HG02981 (cell line): ENCODE results near the gene MRGPRD.
"Not testable (repeated sequence)": the region's sequence is repeated elsewhere in the genome, so short reads cannot be mapped to it uniquely, and the experiment has no call there.

Experiments
- ATAC-seq: cut with Tn5 transposase; IDR thresholded peaks from one replicate; pipeline ENCODE4 v1.9.1; 2021; ENCODE audit warnings: mild to moderate bottlenecking, moderate library complexity; ENCODE audit not compliant: unreplicated experiment

MRGPRD gene

GRCh38 chr11:69006816-69007215 lies 26.0 kb upstream of the MRGPRD start:
- no peak for ATAC-seq

DNA sequence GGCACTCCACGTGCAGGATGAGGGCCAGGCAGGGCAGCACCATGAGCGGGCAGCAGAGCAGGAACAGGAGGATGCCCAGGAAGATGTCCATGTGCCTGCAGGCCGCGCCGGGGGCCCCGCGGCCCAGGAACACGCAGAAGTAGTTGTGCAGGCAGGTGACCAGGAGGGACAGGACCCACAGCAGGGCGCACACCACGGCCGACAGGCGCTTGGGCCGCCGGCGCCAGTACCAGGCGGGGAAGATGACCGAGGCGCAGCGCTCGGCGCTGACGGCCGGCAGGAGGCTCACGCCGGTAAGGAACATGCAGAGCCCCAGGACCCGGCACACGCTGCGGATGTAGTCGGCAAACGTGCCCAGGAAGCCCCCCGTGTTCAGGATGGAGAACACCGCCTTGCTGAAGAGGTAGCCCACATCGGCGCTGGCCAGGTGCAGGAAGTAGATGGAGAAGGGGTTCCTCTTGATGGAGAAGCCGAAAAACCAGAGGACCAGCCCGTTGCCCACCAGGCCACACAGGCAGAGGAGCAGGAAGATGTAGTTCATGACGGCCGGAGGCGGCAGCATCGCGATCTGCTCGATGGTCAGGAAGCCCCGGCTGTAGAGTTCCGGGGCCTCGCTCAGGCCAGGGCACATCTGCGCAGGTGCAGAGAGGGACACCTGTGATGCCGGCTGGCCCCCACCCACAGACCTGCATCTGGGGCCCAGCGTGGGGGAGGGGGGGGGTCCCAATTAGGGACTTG lies 25.0 kb upstream of the MRGPRD start:
- ATAC-seq: no peak

DNA sequence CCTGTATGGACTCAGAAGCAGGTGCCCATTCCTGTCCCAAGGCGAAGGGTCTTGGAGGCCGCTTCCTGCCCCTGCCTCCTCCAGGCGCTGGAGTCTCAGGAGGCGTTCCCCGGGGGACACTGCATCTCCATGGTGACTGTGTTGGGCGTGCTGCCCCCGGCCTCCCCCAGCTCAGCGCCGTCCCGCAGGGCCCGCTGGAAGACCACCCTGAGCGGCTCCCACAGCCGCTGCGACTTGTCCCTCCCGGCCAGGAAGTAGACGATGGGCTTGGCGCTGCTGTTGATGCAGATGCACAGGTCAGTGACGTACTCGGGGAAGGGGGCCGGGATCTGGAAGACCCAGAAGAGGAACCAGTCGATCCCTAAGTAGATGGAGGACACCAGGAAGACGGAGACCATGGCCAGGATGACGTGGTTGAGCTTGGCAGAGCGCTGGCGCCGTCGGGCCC lies 24.4 kb upstream of the MRGPRD start:
- ATAC-seq: no peak

DNA sequence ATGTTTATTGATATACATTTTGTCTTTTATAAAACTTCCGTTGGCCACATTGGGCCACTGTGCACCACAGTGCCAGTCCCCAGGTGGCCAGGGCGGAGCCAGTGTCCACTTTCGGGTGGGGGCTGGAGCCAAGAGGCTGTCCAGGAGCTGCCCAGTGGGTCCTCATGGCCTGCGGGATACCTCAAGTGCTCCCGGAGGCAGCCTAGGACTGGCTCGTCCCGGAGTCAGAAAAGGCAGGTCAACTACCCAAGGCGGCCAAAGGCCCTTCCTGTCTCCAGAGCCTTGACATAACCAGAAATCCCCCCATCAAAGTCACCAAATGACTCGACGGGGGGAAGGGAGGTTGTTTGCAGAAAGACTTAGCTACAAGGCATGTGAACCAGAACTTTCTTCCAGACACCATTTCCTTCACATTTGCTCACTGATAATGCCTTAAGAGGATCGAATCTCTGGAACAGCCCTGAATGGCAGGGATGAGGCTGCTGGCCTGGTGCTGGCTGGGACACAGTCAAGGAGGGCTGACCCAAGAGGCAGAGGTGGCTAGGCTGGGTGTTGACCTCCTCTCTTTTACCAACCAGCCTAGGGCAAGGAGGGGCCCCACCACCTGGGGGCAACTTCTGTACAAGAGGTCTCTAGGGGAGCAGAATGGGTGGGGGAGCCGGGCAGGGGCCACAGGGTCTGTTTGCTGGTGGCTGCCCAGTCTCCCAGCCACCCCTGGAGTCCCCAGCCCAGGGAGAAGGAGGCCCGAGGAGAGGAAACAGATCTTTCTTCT lies 23.8 kb upstream of the MRGPRD start:
- ATAC-seq: no peak

DNA sequence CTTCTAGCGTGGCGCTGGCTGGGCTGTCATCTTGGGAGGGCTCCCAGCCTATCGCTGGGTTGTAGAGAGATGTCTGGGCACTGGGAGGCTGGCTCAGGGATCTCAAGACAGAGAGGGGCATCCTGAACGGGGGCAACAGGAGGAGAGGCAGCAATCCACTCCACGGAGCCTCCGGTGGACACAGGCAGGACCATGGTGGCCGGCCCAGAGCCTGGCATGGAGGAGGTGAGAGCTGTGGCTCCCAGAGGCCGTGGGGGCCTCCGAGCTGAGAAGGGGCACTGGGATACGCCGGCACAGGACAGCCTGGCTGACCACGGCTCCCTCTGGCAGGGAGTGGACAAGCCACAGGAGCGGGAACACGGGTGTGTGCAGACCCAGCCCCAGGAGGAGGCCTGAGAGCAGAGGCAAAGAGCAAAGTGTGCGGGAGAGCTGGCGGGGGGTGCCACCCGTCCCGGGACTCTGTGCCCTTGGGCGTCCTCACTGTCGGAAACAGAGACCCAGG lies 23.1 kb upstream of the MRGPRD start:
- ATAC-seq: no peak

- no peak for ATAC-seq
Observed at GRCh38 chr11:69003301-69003865, 22.6 kb upstream of the MRGPRD start.

DNA sequence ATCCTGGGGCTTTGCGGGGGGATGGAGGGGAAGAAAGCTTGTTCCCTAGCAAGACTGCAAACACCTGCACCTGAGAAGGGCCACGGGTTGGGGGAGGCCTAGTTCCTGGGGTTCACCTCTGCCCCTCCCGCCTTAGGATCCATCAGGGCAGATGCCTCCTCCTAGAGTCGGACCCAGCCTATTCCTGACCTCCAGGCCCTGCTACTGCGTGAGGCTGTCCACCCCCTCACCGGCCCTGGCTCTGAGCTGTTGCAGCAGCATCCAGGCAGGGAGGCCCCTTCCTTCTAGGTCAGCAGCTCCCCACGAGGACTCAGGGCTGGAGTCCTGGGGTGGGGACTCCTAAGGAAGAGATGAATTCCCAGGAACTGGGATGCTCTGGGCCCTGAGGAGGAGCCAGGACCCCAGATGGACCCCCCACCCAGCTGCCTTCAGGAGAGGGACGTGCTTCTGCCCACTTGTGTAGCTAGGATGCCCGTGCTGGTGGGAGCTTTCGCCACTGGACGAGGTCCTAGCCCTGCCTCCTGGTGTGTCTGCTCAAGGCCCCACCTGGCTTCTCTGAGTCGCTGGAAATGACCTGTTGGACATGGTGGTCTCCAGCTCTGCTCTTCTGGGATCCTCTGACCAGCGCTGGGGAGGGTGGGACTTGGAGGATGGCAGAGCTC lies 21.9 kb upstream of the MRGPRD start:
- no peak for ATAC-seq

- ATAC-seq: no peak
Observed at GRCh38 chr11:69002110-69002569, 21.4 kb upstream of the MRGPRD start.

- ATAC-seq: no peak
Observed at GRCh38 chr11:69001243-69002081, 20.7 kb upstream of the MRGPRD start.

DNA sequence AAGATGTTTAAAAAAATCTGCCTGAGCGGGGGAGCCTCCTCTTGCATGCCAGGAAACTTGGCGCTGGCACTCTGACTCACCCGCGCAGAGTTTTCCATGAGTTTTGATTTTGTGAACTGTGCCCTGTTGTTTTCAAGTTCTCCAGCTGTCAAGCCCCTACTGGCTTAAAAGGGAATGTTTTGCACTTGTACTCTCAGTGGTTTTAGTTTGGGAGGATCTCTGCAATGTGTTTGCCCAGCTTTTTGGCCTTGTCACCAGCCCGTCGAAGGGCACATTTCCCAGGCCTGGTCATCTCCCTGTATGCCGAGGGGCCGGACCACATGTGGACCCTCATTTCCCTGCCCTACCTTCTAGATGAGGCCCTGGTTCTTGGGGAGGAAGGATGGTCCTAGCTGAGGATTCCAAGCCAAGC lies 20.1 kb upstream of the MRGPRD start:
- ATAC-seq: no peak

GRCh38 chr11:69000391-69000790 lies 19.6 kb upstream of the MRGPRD start:
- ATAC-seq: no peak

DNA sequence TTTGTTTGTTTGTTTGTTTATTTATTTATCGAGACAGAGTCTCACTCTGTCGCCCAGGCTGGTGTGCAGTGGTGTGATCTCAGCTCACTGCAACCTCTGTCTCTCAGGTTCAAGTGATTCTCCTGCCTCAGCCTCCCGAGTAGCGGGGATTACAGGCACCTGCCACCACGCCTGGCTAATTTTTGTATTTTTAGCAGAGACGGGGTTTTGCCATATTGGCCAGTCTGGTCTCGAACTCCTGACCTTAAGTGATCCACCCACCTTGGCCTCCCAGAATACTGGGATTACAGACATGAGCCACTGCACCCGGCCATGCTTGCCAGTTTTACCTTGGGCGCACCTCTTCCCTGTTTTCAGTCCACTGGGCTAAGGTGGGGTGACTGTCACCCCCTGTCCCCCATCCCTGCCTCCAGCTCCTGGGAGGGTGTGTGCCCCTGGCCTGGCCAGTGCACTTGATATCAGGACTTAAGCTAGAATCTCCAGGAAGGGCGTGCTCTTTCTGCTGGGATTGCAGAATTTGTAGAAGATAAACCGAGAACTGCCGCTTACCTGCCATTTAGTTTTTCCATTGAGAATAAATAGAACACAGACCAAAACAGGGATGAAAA lies 19.1 kb upstream of the MRGPRD start:
- ATAC-seq: not testable (repeated sequence)

DNA sequence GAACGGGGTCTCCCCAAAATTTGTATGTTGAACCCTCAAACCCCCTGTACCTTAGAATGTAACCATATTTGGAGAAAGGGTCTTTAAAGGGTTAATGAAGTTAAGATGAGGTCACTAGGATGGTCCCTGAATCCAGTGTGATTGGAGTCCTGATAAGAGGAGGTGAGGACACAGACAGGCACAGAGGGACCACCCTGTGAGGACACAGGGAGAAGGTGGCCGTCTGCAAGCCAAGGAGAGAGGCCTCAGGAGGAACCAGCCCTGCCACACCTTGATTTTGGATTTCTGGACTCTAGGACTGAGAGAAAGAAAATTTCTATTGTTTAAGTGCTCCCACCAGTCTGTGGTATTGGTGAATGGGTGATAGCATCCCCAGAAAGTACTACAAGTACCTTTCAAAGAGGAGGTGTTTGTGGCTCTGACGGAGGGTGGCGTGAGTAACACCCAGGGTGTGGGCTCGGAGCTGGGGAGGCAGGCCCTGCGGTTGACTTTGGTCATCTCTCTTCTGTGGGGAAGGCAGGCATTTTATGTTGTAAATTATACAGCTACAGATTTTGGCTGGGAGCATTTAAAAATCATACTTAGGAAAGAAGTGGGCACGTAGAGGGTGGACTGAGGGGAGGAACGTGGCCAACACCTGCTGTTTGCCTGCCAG lies 18.4 kb upstream of the MRGPRD start:
- ATAC-seq: no peak

- ATAC-seq: no peak
Observed at GRCh38 chr11:68998390-68998911, 17.7 kb upstream of the MRGPRD start.

DNA sequence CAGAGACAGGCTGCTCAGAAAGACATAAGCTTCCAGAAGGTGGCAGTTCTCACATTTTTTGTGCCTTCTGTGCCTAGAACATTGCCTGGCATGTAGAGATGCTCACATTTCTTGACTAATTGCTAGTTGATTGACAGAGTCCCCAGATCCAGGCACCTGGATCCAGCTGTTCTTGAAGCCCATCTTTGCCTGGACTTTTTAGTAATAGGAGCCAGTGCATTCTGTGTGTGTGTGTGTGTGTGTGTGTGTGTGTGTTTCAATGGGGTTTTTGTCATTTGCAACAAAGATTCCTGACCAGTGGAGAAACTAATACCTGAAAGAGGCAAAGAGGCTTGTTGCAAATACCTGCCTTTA lies 17.2 kb upstream of the MRGPRD start:
- no peak for ATAC-seq

- ATAC-seq: no peak
Observed at GRCh38 chr11:68997124-68997994, 16.6 kb upstream of the MRGPRD start.

GRCh38 chr11:68996376-68997123 lies 15.8 kb upstream of the MRGPRD start:
- ATAC-seq: no peak

DNA sequence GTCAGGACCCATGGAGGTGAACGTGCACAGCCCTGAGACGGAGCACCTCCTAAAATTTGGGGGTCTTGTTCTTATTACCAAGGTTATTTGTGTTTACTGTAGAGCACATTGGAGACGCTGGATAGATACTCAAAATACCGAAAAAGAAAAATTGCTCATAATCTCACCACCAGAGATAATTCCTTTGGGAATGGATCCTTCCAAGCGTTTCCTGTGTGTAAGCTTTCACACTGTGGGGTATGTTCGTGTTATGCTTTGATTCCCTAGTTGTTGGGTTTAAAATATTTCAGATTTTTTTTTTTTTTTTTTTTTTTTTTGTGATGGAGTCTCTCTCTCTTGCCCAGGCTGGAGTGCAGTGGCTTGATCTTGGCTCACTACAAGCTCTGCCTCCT lies 14.1 kb upstream of the MRGPRD start:
- no peak for ATAC-seq
